ENCODE measurements around the gene ZNF281. TPM values are rescaled to one million over a fixed set of nuclear protein-coding genes. Genes with fewer than 3 reads are reported as not detected.

Gene ZNF281
- total RNA-seq, 1 donor from 2014 or later: 18.2 TPM

GRCh38 chr1:200379432-200379757, 30.4 kb downstream of the ZNF281 start:
- no peaks in the 10 kb centered on the region for H3K9me3 ChIP-seq
- no peak overlapping the region for H3K27ac ChIP-seq
- H3K4me1 ChIP-seq: no peaks in the 10 kb centered on the region
- H3K4me3 ChIP-seq: no peak overlapping the region
- H3K36me3 ChIP-seq: no peaks in the 10 kb centered on the region
- TF ChIP-seq CTCF (IDR thresholded peaks at IDR 0.05): no peak
- H3K27me3 ChIP-seq (ENCODE audit: low read depth): no peaks in the 10 kb centered on the region
- intact Hi-C loops (cut with DNase I): no loop called here
- ATAC-seq: no peak
- DNase-seq: no peak

- no peak overlapping the region for H3K27ac ChIP-seq
- no peak for TF ChIP-seq CTCF (IDR thresholded peaks at IDR 0.05)
- intact Hi-C loops (cut with DNase I): no loop called here
- H3K36me3 ChIP-seq: no peaks in the 10 kb centered on the region
- no peaks in the 10 kb centered on the region for H3K9me3 ChIP-seq
- DNase-seq (no peak), ATAC-seq (no peak)
- no peak overlapping the region for H3K4me3 ChIP-seq
- H3K27me3 ChIP-seq (ENCODE audit: low read depth): no peaks in the 10 kb centered on the region
- H3K4me1 ChIP-seq: no peaks in the 10 kb centered on the region
These were observed 31.7 kb downstream of the ZNF281 start for GRCh38 chr1:200378096-200378495.

- H3K36me3 ChIP-seq: no peaks in the 10 kb centered on the region
- intact Hi-C loops (cut with DNase I): no loop called here
- H3K4me1 ChIP-seq: no peaks in the 10 kb centered on the region
- no peaks in the 10 kb centered on the region for H3K9me3 ChIP-seq
- no peak for ATAC-seq
- no peak for TF ChIP-seq CTCF (IDR thresholded peaks at IDR 0.05)
- no peak overlapping the region for H3K4me3 ChIP-seq
- H3K27ac ChIP-seq: no peak overlapping the region
- no peaks in the 10 kb centered on the region for H3K27me3 ChIP-seq (ENCODE audit: low read depth)
- no peak for DNase-seq
These were observed 33.3 kb downstream of the ZNF281 start for GRCh38 chr1:200376528-200376927.

- no peak for ATAC-seq
- Histone ChIP-seq H3K4me3 (no peak overlapping the region), H3K27me3 (ENCODE audit: low read depth) (no peaks in the 10 kb centered on the region), H3K36me3 (no peaks in the 10 kb centered on the region), H3K4me1 (peaks cover 2% of the 10 kb centered on the region), H3K27ac (no peak overlapping the region), H3K9me3 (no peaks in the 10 kb centered on the region)
- no peak for TF ChIP-seq CTCF (IDR thresholded peaks at IDR 0.05)
- intact Hi-C loops (cut with DNase I): no loop called here
- DNase-seq: no peak
These were observed 35.1 kb downstream of the ZNF281 start for GRCh38 chr1:200374569-200375295.

GRCh38 chr1:200373811-200374231, 36.0 kb downstream of the ZNF281 start:
- Histone ChIP-seq H3K4me1 (peaks cover 4% of the 10 kb centered on the region), H3K4me3 (no peak overlapping the region), H3K27me3 (ENCODE audit: low read depth) (no peaks in the 10 kb centered on the region), H3K9me3 (no peaks in the 10 kb centered on the region), H3K36me3 (no peaks in the 10 kb centered on the region), H3K27ac (no peak overlapping the region)
- TF ChIP-seq CTCF (IDR thresholded peaks at IDR 0.05): no peak
- DNase-seq (no peak), ATAC-seq (no peak)
- intact Hi-C loops (cut with DNase I): no loop called here

GRCh38 chr1:200372885-200373181, 37.0 kb downstream of the ZNF281 start:
- Histone ChIP-seq H3K4me1 (peaks cover 4% of the 10 kb centered on the region), H3K4me3 (no peak overlapping the region), H3K27me3 (ENCODE audit: low read depth) (no peaks in the 10 kb centered on the region), H3K36me3 (no peaks in the 10 kb centered on the region), H3K9me3 (no peaks in the 10 kb centered on the region), H3K27ac (no peak overlapping the region)
- intact Hi-C loops (cut with DNase I): no loop called here
- DNase-seq: no peak
- TF ChIP-seq CTCF (IDR thresholded peaks at IDR 0.05): no peak
- ATAC-seq: no peak

All from lower lobe of right lung (tissue), 2 donors.